HL-60 (cell line): ENCODE measurements around the gene MTR.

Experiments
- DNase-seq, 2 experiments: peaks; one replicate each; pipeline ENCODE4 v3.0.0-alpha.2; 2010 to 2020; ENCODE audit warnings: low read depth in 1 of 2, low spot score in 1 of 2
- H3K27ac ChIP-seq: fragments of 250-450 bp; sonication (Bioruptor Pico); replicated peaks from 2 replicates; pipeline ENCODE4 v1.5.1; 2020; ENCODE audit warnings: mild to moderate bottlenecking, moderate library complexity
- H3K27me3 ChIP-seq: fragments of 250-450 bp; sonication (Bioruptor Pico); 2 replicates; pipeline ENCODE4 v1.5.1; 2021; ENCODE audit warnings: mild to moderate bottlenecking, moderate library complexity; ENCODE audit not compliant: insufficient read depth, poor library complexity, severe bottlenecking
- H3K4me3 ChIP-seq: replicated peaks from 2 replicates; pipeline ENCODE4 v1.5.1; 2011; ENCODE audit warnings: mild to moderate bottlenecking, control low read depth, low read length; ENCODE audit not compliant: insufficient read depth
- GABPA ChIP-seq: IDR thresholded peaks from 2 replicates; pipeline ENCODE4 v1.6.1; 2012; ENCODE audit warnings: low read depth
- POLR2AphosphoS5 ChIP-seq: IDR thresholded peaks from 2 replicates; pipeline ENCODE4 v1.6.1; 2012; ENCODE audit warnings: low read depth
- SPI1 ChIP-seq: IDR thresholded peaks from 2 replicates; pipeline ENCODE4 v1.6.1; 2012; ENCODE audit warnings: low read depth, mild to moderate bottlenecking, borderline replicate concordance
- TF ChIP-seq, protein P1 (sequence below): IDR thresholded peaks from 2 replicates; pipeline ENCODE4 v1.6.1; 2012; ENCODE audit warnings: low read depth; ENCODE audit not compliant: insufficient replicate concordance
- TF ChIP-seq, protein P2 (sequence below): IDR thresholded peaks from one replicate; pipeline ENCODE4 v1.5.1; 2011; ENCODE audit warnings: low read length, control low read depth, inconsistent platforms; ENCODE audit not compliant: insufficient read depth

MTR gene

GRCh38 chr1:236948996-236949395 lies 153.9 kb downstream of the MTR start:
- Histone ChIP-seq H3K27ac (no peak overlapping the region), H3K27me3 (no peaks in the 10 kb centered on the region), H3K4me3 (no peak overlapping the region)
- DNase-seq: no peak
- TF ChIP-seq POLR2AphosphoS5: no peak
- TF ChIP-seq, protein P1, sequence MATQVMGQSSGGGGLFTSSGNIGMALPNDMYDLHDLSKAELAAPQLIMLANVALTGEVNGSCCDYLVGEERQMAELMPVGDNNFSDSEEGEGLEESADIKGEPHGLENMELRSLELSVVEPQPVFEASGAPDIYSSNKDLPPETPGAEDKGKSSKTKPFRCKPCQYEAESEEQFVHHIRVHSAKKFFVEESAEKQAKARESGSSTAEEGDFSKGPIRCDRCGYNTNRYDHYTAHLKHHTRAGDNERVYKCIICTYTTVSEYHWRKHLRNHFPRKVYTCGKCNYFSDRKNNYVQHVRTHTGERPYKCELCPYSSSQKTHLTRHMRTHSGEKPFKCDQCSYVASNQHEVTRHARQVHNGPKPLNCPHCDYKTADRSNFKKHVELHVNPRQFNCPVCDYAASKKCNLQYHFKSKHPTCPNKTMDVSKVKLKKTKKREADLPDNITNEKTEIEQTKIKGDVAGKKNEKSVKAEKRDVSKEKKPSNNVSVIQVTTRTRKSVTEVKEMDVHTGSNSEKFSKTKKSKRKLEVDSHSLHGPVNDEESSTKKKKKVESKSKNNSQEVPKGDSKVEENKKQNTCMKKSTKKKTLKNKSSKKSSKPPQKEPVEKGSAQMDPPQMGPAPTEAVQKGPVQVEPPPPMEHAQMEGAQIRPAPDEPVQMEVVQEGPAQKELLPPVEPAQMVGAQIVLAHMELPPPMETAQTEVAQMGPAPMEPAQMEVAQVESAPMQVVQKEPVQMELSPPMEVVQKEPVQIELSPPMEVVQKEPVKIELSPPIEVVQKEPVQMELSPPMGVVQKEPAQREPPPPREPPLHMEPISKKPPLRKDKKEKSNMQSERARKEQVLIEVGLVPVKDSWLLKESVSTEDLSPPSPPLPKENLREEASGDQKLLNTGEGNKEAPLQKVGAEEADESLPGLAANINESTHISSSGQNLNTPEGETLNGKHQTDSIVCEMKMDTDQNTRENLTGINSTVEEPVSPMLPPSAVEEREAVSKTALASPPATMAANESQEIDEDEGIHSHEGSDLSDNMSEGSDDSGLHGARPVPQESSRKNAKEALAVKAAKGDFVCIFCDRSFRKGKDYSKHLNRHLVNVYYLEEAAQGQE: no peak
- TF ChIP-seq GABPA: no peak
- TF ChIP-seq, protein P2, sequence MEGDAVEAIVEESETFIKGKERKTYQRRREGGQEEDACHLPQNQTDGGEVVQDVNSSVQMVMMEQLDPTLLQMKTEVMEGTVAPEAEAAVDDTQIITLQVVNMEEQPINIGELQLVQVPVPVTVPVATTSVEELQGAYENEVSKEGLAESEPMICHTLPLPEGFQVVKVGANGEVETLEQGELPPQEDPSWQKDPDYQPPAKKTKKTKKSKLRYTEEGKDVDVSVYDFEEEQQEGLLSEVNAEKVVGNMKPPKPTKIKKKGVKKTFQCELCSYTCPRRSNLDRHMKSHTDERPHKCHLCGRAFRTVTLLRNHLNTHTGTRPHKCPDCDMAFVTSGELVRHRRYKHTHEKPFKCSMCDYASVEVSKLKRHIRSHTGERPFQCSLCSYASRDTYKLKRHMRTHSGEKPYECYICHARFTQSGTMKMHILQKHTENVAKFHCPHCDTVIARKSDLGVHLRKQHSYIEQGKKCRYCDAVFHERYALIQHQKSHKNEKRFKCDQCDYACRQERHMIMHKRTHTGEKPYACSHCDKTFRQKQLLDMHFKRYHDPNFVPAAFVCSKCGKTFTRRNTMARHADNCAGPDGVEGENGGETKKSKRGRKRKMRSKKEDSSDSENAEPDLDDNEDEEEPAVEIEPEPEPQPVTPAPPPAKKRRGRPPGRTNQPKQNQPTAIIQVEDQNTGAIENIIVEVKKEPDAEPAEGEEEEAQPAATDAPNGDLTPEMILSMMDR: no peak
- no peak for TF ChIP-seq SPI1

GRCh38 chr1:236950365-236950764 lies 155.3 kb downstream of the MTR start:
- TF ChIP-seq, protein P2: no peak
- no peak for TF ChIP-seq GABPA
- no peak for TF ChIP-seq POLR2AphosphoS5
- TF ChIP-seq, protein P1: no peak
- TF ChIP-seq SPI1: no peak
- no peak overlapping the region for H3K4me3 ChIP-seq
- no peak overlapping the region for H3K27ac ChIP-seq
- DNase-seq: no peak
- H3K27me3 ChIP-seq: no peaks in the 10 kb centered on the region

DNA sequence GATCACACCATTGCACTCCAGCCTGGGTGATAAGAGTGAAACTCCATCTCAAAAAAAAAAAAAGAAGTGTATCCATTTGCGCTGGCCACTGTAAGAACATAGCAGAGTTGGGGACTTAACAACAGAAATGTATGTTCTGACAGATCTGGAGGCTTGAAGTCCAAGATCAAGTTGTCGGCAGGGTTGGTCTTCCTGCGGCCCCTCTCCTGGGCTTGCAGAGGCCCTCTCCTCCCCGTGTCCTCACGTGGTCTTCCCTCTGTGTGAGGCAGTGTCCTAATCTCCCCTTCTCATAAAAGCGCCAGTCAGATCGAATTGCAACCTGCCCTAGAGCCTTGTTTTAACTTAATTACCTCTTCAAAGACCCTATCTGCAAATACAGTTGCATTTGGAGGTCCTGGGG lies 156.6 kb downstream of the MTR start:
- no peak overlapping the region for H3K27ac ChIP-seq
- no peaks in the 10 kb centered on the region for H3K27me3 ChIP-seq
- TF ChIP-seq SPI1 (no peak), POLR2AphosphoS5 (no peak), GABPA (no peak)
- TF ChIP-seq, protein P1: no peak
- TF ChIP-seq, protein P2: no peak
- no peak for DNase-seq
- no peak overlapping the region for H3K4me3 ChIP-seq
